Hematopoietic multipotent progenitor cell (in vitro differentiated cells): ENCODE results near the gene SLC8A1. TPM values are rescaled to one million over a fixed set of nuclear protein-coding genes. Genes with fewer than 3 reads are reported as not detected.

Experiments used
- DNase-seq, 3 donors: peaks; one replicate each; pipeline ENCODE4 v3.0.0-alpha.2; 2011 to 2015; ENCODE audit warnings: low read depth in 2 of 3, low spot score in 2 of 3
- total RNA-seq: library from RNA; depleted of rRNA; stranded (reverse); fragments of >200 nt; gene quantifications from one replicate; pipeline ENCODE4 v1.2.3, GENCODE V29; 2012

SLC8A1 gene
- total RNA-seq, 1 donor = 1.6 TPM

GRCh38 chr2:40169856-40170255 is 282.0 kb downstream of the SLC8A1 start:
- no peak for DNase-seq

- DNase-seq = no peak
Observed at GRCh38 chr2:40169430-40169829, 282.5 kb downstream of the SLC8A1 start.

GRCh38 chr2:40168546-40168945 is 283.3 kb downstream of the SLC8A1 start:
- no peak for DNase-seq

GRCh38 chr2:40168032-40168431 is 283.9 kb downstream of the SLC8A1 start:
- no peak for DNase-seq

GRCh38 chr2:40166006-40166405 is 285.9 kb downstream of the SLC8A1 start:
- DNase-seq = no peak

- DNase-seq = no peak
Observed at GRCh38 chr2:40165509-40165844, 286.4 kb downstream of the SLC8A1 start.

GRCh38 chr2:40164736-40165508 is 287.0 kb downstream of the SLC8A1 start:
- no peak for DNase-seq

GRCh38 chr2:40161986-40162385 is 289.9 kb downstream of the SLC8A1 start:
- DNase-seq = no peak

- no peak for DNase-seq
Observed at GRCh38 chr2:40160751-40161218, 291.1 kb downstream of the SLC8A1 start.

GRCh38 chr2:40159333-40159732 is 292.6 kb downstream of the SLC8A1 start:
- DNase-seq = no peak

GRCh38 chr2:40158781-40159180 is 293.1 kb downstream of the SLC8A1 start:
- DNase-seq = no peak

GRCh38 chr2:40155728-40156127 is 296.2 kb downstream of the SLC8A1 start:
- DNase-seq = no peak

- DNase-seq = no peak
Observed at GRCh38 chr2:40150266-40150665, 301.6 kb downstream of the SLC8A1 start.

GRCh38 chr2:40148334-40148733 is 303.6 kb downstream of the SLC8A1 start:
- no peak for DNase-seq

GRCh38 chr2:40147360-40147759 is 304.5 kb downstream of the SLC8A1 start:
- no peak for DNase-seq

- DNase-seq = no peak
Observed at GRCh38 chr2:40144022-40144421, 307.9 kb downstream of the SLC8A1 start.

GRCh38 chr2:40138314-40138713 is 313.6 kb downstream of the SLC8A1 start:
- no peak for DNase-seq

- DNase-seq = no peak
Observed at GRCh38 chr2:40131081-40131704, 320.7 kb downstream of the SLC8A1 start.

GRCh38 chr2:40130251-40130994 is 321.5 kb downstream of the SLC8A1 start:
- DNase-seq = no peak

GRCh38 chr2:40129725-40130124 is 322.2 kb downstream of the SLC8A1 start:
- no peak for DNase-seq

GRCh38 chr2:40128796-40129195 is 323.1 kb downstream of the SLC8A1 start:
- DNase-seq = no peak
